Measurements from ENCODE around the gene PAMR1. TPM values are rescaled to one million over a fixed set of nuclear protein-coding genes. Genes with fewer than 3 reads are reported as not detected.
A peak's percentile ranks its signal among the peaks of the same experiment; 100 is the strongest.

PAMR1 gene
- total and polyA plus RNA-seq, 2 of the 8 experiments (the other 6 are each of a cell fraction or from before 2014, with no cell fraction given), result 3.0 to 6.9 TPM

- TF ChIP-seq NRF1 (IDR thresholded peaks at IDR 0.05; ENCODE audit: low read depth, low read length) (no peak), CHD7 (IDR thresholded peaks at IDR 0.05; ENCODE audit: insufficient replicate concordance, low read length) (no peak), SAP30 (IDR thresholded peaks at IDR 0.05; ENCODE audit: insufficient read depth, insufficient replicate concordance, low read length) (no peak), HDAC2 (IDR thresholded peaks at IDR 0.05; ENCODE audit: borderline replicate concordance in 1 of 2, low read depth in 2 of 2, low read length in 2 of 2) (0 out of 4 replicates have a peak, but pooled peaks of 1 of the 2 experiments have one; percentile 14), NANOG (IDR thresholded peaks at IDR 0.05; ENCODE audit: insufficient read depth, low read depth, low read length, poor library complexity, severe bottlenecking) (no peak), GABPA (IDR thresholded peaks at IDR 0.05; ENCODE audit: borderline replicate concordance, insufficient read depth, low read length) (no peak), YY1 (IDR thresholded peaks at IDR 0.05; ENCODE audit: low read depth, low read length) (no peak), HDAC6 (IDR thresholded peaks at IDR 0.05; ENCODE audit: low read depth, low read length) (no peak)
Measured at GRCh38 chr11:35418282-35419183, 106.9 kb downstream of the PAMR1 start (continued).

Measured in H1 (cell line).